ENCODE results near the gene GPSM3.
A peak's percentile ranks its signal among the peaks of the same experiment; 100 is the strongest.
"Not testable (repeated sequence)": the region's sequence is repeated elsewhere in the genome, so short reads cannot be mapped to it uniquely, and the experiment has no call there.

GPSM3 gene

DNA sequence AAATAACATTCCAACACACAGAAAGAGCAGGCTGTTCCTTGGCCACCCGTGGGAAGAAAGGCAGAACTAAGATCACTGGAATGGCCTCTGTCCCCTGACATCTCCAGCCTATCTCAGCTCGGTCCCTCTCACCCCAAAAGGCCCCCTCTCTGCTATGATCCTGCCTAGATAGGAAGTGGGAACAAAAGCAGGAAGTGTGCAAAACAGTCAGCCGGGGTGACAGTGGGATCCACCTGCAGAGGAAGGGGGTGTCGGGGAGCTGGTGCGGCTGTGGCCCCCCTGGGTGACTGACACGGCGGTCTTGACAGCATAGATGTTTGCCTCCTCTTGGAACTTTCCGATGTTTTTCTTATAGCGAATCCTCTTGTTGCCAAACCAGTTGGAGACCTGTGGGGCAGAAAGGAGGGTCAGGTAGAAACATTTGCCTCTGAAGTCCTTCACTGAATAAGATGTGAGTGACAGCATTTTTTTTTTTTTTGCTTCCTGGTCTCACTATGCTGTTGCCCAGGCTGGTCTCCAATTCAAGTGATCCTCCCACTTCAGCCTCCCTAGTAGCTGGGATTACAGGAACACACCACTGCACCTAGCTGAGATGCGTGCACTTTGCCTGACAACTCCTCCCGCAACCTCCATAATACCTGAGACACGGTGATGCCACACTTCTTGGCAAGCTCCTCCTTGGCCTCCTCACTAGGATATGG lies 5.3 kb downstream of the GPSM3 start:
- DNase-seq = no peak

GRCh38 chr6:32186151-32186840 lies 6.1 kb downstream of the GPSM3 start:
- not testable (repeated sequence) for H3K27me3 ChIP-seq (ENCODE audit: control insufficient read depth in 1 of 2, insufficient read depth in 1 of 2, low read length in 2 of 2); H3K9me3 ChIP-seq (ENCODE audit: control insufficient read depth, low read length); DNase-seq; H3K18ac ChIP-seq (ENCODE audit: low read depth in 1 of 2, low read length in 2 of 2); H3K23ac ChIP-seq (ENCODE audit: low read length in 2 of 2); H3K4ac ChIP-seq (ENCODE audit: low read depth in 1 of 2, low read length in 2 of 2); H3K4me3 ChIP-seq (ENCODE audit: insufficient read depth in 1 of 2, low read depth in 1 of 2, low read length in 2 of 2); H2AFZ ChIP-seq (ENCODE audit: low read depth, low read length); H2BK120ac ChIP-seq (ENCODE audit: low read depth, low read length); H4K91ac ChIP-seq (ENCODE audit: low read length); H3K4me2 ChIP-seq (ENCODE audit: low read length, poor library complexity, severe bottlenecking); H3K27ac ChIP-seq (ENCODE audit: low read length, poor library complexity, severe bottlenecking); H2BK5ac ChIP-seq (ENCODE audit: low read depth, low read length, poor library complexity, severe bottlenecking); H3K14ac ChIP-seq (ENCODE audit: low read length in 2 of 2); H2BK15ac ChIP-seq (ENCODE audit: low read depth, poor library complexity, severe bottlenecking); H4K8ac ChIP-seq (ENCODE audit: low read length)
- peak overlapping the region; percentile 39 for H3K9ac ChIP-seq (ENCODE audit: low read length)
- peaks cover 28% of the 10 kb centered on the region for H3K4me1 ChIP-seq (ENCODE audit: control insufficient read depth, insufficient read depth, low read depth, low read length)
- peak overlapping the region; percentile 42 for H2AK5ac ChIP-seq (ENCODE audit: low read length, severe bottlenecking)
- peaks cover 53 to 54% of the 10 kb centered on the region in 2 experiments for H3K36me3 ChIP-seq (ENCODE audit: control insufficient read depth in 1 of 2, insufficient read depth in 2 of 2, low read depth in 1 of 2, low read length in 2 of 2)
- peak overlapping the region in 1 of 2 experiments; percentile 24 for H2BK12ac ChIP-seq (ENCODE audit: low read length in 2 of 2)
- WGBS = 92% methylated on average over 10 of the region's 10 CpGs
- peaks cover 24% of the 10 kb centered on the region for H3K79me1 ChIP-seq (replicated peaks; ENCODE audit: low read length, poor library complexity, severe bottlenecking)

More for the DNA sequence above, 5.3 kb downstream of the GPSM3 start:
- Histone ChIP-seq H3K27me3 (ENCODE audit: control insufficient read depth in 1 of 2, insufficient read depth in 1 of 2, low read length in 2 of 2) (no peaks in the 10 kb centered on the region), H2AFZ (ENCODE audit: low read depth, low read length) (no peak overlapping the region), H2BK5ac (ENCODE audit: low read depth, low read length, poor library complexity, severe bottlenecking) (no peak overlapping the region), H2BK12ac (ENCODE audit: low read length in 2 of 2) (no peak overlapping the region), H3K36me3 (ENCODE audit: control insufficient read depth in 1 of 2, insufficient read depth in 2 of 2, low read depth in 1 of 2, low read length in 2 of 2) (peaks cover 47 to 49% of the 10 kb centered on the region in 2 experiments), H3K4ac (ENCODE audit: low read depth in 1 of 2, low read length in 2 of 2) (no peak overlapping the region), H3K18ac (ENCODE audit: low read depth in 1 of 2, low read length in 2 of 2) (no peak overlapping the region), H4K8ac (ENCODE audit: low read length) (no peak overlapping the region), H4K91ac (ENCODE audit: low read length) (peak overlapping the region; percentile 4), H3K9me3 (ENCODE audit: control insufficient read depth, low read length) (no peaks in the 10 kb centered on the region), H3K4me3 (ENCODE audit: insufficient read depth in 1 of 2, low read depth in 1 of 2, low read length in 2 of 2) (no peak overlapping the region), H3K9ac (ENCODE audit: low read length) (peak overlapping the region; percentile 39), H3K79me1 (replicated peaks; ENCODE audit: low read length, poor library complexity, severe bottlenecking) (peaks cover 26% of the 10 kb centered on the region), H3K4me1 (ENCODE audit: control insufficient read depth, insufficient read depth, low read depth, low read length) (peaks cover 35% of the 10 kb centered on the region), H3K4me2 (ENCODE audit: low read length, poor library complexity, severe bottlenecking) (no peak overlapping the region), H2BK120ac (ENCODE audit: low read depth, low read length) (no peak overlapping the region), H2AK5ac (ENCODE audit: low read length, severe bottlenecking) (no peak overlapping the region), H3K14ac (ENCODE audit: low read length in 2 of 2) (no peak overlapping the region), H2BK15ac (ENCODE audit: low read depth, poor library complexity, severe bottlenecking) (no peak overlapping the region), H3K23ac (ENCODE audit: low read length in 2 of 2) (no peak overlapping the region), H3K27ac (ENCODE audit: low read length, poor library complexity, severe bottlenecking) (no peak overlapping the region)
- 92% methylated on average over 11 of the region's 12 CpGs for WGBS

GRCh38 chr6:32185681-32186131 lies 6.7 kb downstream of the GPSM3 start:
- not testable (repeated sequence) for H3K9me3 ChIP-seq (ENCODE audit: control insufficient read depth, low read length); H3K4me2 ChIP-seq (ENCODE audit: low read length, poor library complexity, severe bottlenecking); H2BK120ac ChIP-seq (ENCODE audit: low read depth, low read length); H3K14ac ChIP-seq (ENCODE audit: low read length in 2 of 2); H4K91ac ChIP-seq (ENCODE audit: low read length); H4K8ac ChIP-seq (ENCODE audit: low read length); H3K18ac ChIP-seq (ENCODE audit: low read depth in 1 of 2, low read length in 2 of 2); H2BK5ac ChIP-seq (ENCODE audit: low read depth, low read length, poor library complexity, severe bottlenecking); H2AFZ ChIP-seq (ENCODE audit: low read depth, low read length); H3K4ac ChIP-seq (ENCODE audit: low read depth in 1 of 2, low read length in 2 of 2); H2BK15ac ChIP-seq (ENCODE audit: low read depth, poor library complexity, severe bottlenecking); H3K27ac ChIP-seq (ENCODE audit: low read length, poor library complexity, severe bottlenecking); H2BK12ac ChIP-seq (ENCODE audit: low read length in 2 of 2); H3K4me3 ChIP-seq (ENCODE audit: insufficient read depth in 1 of 2, low read depth in 1 of 2, low read length in 2 of 2); H2AK5ac ChIP-seq (ENCODE audit: low read length, severe bottlenecking); H3K23ac ChIP-seq (ENCODE audit: low read length in 2 of 2); H3K27me3 ChIP-seq (ENCODE audit: control insufficient read depth in 1 of 2, insufficient read depth in 1 of 2, low read length in 2 of 2)
- Histone ChIP-seq H3K36me3 (ENCODE audit: control insufficient read depth in 1 of 2, insufficient read depth in 2 of 2, low read depth in 1 of 2, low read length in 2 of 2) (peaks cover 59 to 60% of the 10 kb centered on the region in 2 experiments), H3K79me1 (replicated peaks; ENCODE audit: low read length, poor library complexity, severe bottlenecking) (peaks cover 27% of the 10 kb centered on the region), H3K4me1 (ENCODE audit: control insufficient read depth, insufficient read depth, low read depth, low read length) (peaks cover 22% of the 10 kb centered on the region), H3K9ac (ENCODE audit: low read length) (peak overlapping the region; percentile 61)
- peak; percentile 95 for DNase-seq
- WGBS = 25% methylated on average over 11 of the region's 11 CpGs

- peaks cover 67 to 68% of the 10 kb centered on the region in 2 experiments for H3K36me3 ChIP-seq (ENCODE audit: control insufficient read depth in 1 of 2, insufficient read depth in 2 of 2, low read depth in 1 of 2, low read length in 2 of 2)
- no peak within 1 kb of the TSS for H2AK5ac ChIP-seq (ENCODE audit: low read length, severe bottlenecking)
- H2BK5ac ChIP-seq (ENCODE audit: low read depth, low read length, poor library complexity, severe bottlenecking) = no peak within 1 kb of the TSS
- no peak within 1 kb of the TSS for H2AFZ ChIP-seq (ENCODE audit: low read depth, low read length)
- H3K79me1 ChIP-seq (replicated peaks; ENCODE audit: low read length, poor library complexity, severe bottlenecking) = peaks cover 33% of the 10 kb centered on the region
- H3K23ac ChIP-seq (ENCODE audit: low read length in 2 of 2) = no peak within 1 kb of the TSS
- WGBS = 96% methylated on average over 5 of the region's 6 CpGs
- peaks cover 25% of the 10 kb centered on the region for H3K4me1 ChIP-seq (ENCODE audit: control insufficient read depth, insufficient read depth, low read depth, low read length)
- H3K9me3 ChIP-seq (ENCODE audit: control insufficient read depth, low read length) = no peaks in the 10 kb centered on the region
- H3K9ac ChIP-seq (ENCODE audit: low read length) = peak within 1 kb of the TSS; percentile 61
- no peak within 1 kb of the TSS for H4K8ac ChIP-seq (ENCODE audit: low read length)
- H3K4me2 ChIP-seq (ENCODE audit: low read length, poor library complexity, severe bottlenecking) = no peak within 1 kb of the TSS
- no peak within 1 kb of the TSS for H2BK15ac ChIP-seq (ENCODE audit: low read depth, poor library complexity, severe bottlenecking)
- H3K14ac ChIP-seq (ENCODE audit: low read length in 2 of 2) = no peak within 1 kb of the TSS
- no peak within 1 kb of the TSS for H2BK120ac ChIP-seq (ENCODE audit: low read depth, low read length)
- H4K91ac ChIP-seq (ENCODE audit: low read length) = no peak within 1 kb of the TSS
- H3K27ac ChIP-seq (ENCODE audit: low read length, poor library complexity, severe bottlenecking) = no peak within 1 kb of the TSS
- H3K4ac ChIP-seq (ENCODE audit: low read depth in 1 of 2, low read length in 2 of 2) = no peak within 1 kb of the TSS
- H3K4me3 ChIP-seq (ENCODE audit: insufficient read depth in 1 of 2, low read depth in 1 of 2, low read length in 2 of 2) = no peak within 1 kb of the TSS
- no peak for DNase-seq
- no peaks in the 10 kb centered on the region for H3K27me3 ChIP-seq (ENCODE audit: control insufficient read depth in 1 of 2, insufficient read depth in 1 of 2, low read length in 2 of 2)
- H2BK12ac ChIP-seq (ENCODE audit: low read length in 2 of 2) = no peak within 1 kb of the TSS
- H3K18ac ChIP-seq (ENCODE audit: low read depth in 1 of 2, low read length in 2 of 2) = no peak within 1 kb of the TSS
These were observed 8.3 kb downstream of the GPSM3 start, which contains the start of gene AGER for GRCh38 chr6:32184084-32184640. TSS of gene AGER (minus strand) at chr6:32184253. CDS start at chr6:32184222, 31 bp downstream.

All from mesenchymal stem cell (in vitro differentiated cells and primary cell).